GM23338 (cell line): ENCODE measurements around the gene PRRT1.

Source experiments
- CREB1 ChIP-seq: fragments of 250-450 bp; sonication (Bioruptor Pico); IDR thresholded peaks from 2 replicates; pipeline ENCODE4 v1.5.0; 2020; ENCODE audit warnings: low read depth, mild to moderate bottlenecking, moderate library complexity
- CTCF ChIP-seq, 2 experiments: fragments of 200-600 bp in 1 of 2; sonication (generic) in 1 of 2; conservative IDR thresholded peaks; 2 replicates each; pipeline versions ENCODE4 v1.5.1 to v1.6.1; 2016 to 2017; ENCODE audit warnings: antibody characterized with exemption in 2 of 2, low read depth in 2 of 2, mild to moderate bottlenecking in 2 of 2, moderate library complexity in 1 of 2
- EZH2 ChIP-seq: fragments of 200-600 bp; sonication (generic); IDR thresholded peaks from one replicate; pipeline ENCODE4 v1.8.0; 2017; ENCODE audit warnings: antibody characterized with exemption, mild to moderate bottlenecking, low read depth; ENCODE audit not compliant: unreplicated experiment
- EZH2phosphoT487 ChIP-seq: fragments of 200-600 bp; sonication (generic); IDR thresholded peaks from one replicate; pipeline ENCODE4 v1.8.1; 2018; ENCODE audit warnings: antibody characterized with exemption; ENCODE audit not compliant: unreplicated experiment
- JUNB ChIP-seq: IDR thresholded peaks from one replicate; pipeline ENCODE4 v1.6.1; 2016; ENCODE audit warnings: antibody characterized with exemption; ENCODE audit not compliant: unreplicated experiment
- POLR2AphosphoS5 ChIP-seq: IDR thresholded peaks from 2 replicates; pipeline ENCODE4 v1.6.1; 2016; ENCODE audit warnings: antibody characterized with exemption, low read depth
- REST ChIP-seq: IDR thresholded peaks from one replicate; pipeline ENCODE4 v1.6.1; 2018; ENCODE audit warnings: antibody characterized with exemption; ENCODE audit not compliant: unreplicated experiment
- ZNF331 ChIP-seq: fragments of 250-450 bp; sonication (Bioruptor Pico); IDR thresholded peaks from 2 replicates; pipeline ENCODE4 v1.5.0; 2020; ENCODE audit warnings: low read depth, mild to moderate bottlenecking, moderate library complexity

- TF ChIP-seq CTCF (conservative IDR thresholded peaks at IDR 0.05; ENCODE audit: low read depth in 2 of 2) (no peak), EZH2 (no peak), EZH2phosphoT487 (no peak), POLR2AphosphoS5 (no peak), JUNB (no peak), CREB1 (CRISPR knock-in tag) (no peak), ZNF331 (CRISPR knock-in tag) (no peak), REST (no peak)
Observed at GRCh38 chr6:32173051-32173727, 21.4 kb upstream of the PRRT1 start.
